ENCODE data around the gene BRINP3. TPM values are rescaled to one million over a fixed set of nuclear protein-coding genes. Genes with fewer than 3 reads are reported as not detected.

The BRINP3 gene
- total RNA-seq, 1 experiment from 2014 or later: 0.25 TPM

DNA sequence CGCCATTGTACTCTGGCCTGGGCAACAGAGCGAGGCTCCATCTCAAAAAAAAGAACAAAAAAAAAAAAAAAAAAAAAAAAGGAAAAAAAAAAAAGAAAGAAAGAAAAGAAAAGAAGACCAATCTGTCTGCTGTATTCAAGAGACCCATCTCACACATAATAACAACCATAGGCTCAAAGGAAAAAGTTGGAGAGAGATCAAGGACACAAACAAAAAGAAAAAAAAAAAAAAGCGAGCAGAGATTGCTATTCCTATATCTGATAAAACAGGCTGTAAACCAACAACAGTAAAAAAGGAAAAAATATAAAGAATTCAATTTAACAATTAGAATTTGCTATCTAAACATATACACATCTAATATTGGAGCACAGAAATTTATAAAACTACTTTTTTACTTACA, 150.4 kb downstream of the BRINP3 start:
- DNase-seq (ENCODE audit: extremely low read depth, low read depth): no peak

DNA sequence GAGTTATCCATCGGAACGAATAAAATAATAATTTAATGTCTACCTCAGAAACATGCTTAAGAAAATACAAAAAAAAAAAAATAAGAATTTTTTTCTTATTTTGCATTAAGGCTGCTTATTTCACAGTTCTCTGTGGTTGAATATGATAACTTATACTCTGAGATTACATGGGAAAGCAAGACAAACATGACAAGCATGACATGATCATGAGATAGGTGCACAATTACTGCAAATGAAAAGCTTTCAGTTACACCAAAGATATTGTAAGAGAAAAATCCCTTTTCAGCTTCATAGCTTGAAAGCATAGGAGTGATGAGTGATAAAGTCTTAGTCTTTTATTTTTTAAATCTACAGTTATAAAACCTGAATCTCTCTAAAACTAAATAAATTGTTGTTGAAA, 154.1 kb downstream of the BRINP3 start:
- no peak for DNase-seq (ENCODE audit: extremely low read depth, low read depth)

DNA sequence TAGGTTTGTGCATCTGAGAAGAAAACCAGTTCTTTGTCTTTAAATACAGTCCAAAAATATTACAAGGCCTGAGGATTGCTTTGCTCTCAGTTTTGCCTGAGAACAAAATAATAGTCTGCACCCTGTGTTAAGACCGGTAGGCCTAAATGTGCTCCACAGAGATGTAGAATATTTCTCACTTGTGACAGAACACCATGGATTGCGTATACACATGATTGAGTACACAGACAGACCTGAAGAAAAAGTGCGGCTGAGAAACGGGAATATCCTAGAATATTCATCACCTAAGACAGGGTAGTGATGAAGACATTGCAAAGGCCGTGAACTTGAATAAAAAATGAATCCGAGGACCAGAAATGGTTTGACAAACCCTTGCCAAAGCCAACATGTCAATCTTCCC, 155.4 kb downstream of the BRINP3 start:
- DNase-seq (ENCODE audit: extremely low read depth, low read depth): no peak

DNA sequence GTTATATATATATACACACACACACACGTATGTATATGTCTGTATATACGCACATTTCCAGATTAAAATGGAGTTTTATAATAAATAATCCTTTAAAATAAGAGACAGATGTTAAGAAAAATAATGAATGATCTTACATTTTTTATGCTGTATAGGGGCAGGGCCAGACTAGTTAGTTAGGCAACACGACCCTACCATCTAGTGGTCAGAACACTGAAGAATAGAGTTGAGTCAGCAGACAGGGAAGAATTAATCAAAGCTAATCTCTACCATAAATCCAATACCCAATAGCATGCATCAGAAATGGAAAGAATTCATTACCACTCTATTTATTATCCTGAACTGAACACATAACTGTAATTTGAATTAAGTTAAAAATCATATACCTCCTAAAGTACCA, 156.7 kb downstream of the BRINP3 start:
- DNase-seq (ENCODE audit: extremely low read depth, low read depth): peak; percentile 56

DNA sequence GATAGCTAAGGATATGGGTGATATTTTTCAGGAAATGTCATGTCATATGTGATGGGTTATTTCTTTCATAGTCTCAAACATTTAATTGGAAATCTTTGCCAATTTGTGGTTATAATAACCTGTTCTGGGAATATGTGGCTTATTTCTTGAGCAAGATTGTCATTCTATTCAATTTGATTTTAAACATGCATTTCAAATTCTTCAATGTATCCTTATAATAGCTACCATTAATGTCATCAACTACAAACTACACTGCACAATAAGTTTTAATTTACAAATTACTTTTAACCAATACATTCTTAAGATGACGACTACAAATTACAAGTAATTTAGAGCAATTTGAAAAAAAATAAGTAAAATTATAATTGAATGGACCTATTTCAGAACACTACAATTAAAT, 164.9 kb downstream of the BRINP3 start:
- no peak for DNase-seq (ENCODE audit: extremely low read depth, low read depth)

DNA sequence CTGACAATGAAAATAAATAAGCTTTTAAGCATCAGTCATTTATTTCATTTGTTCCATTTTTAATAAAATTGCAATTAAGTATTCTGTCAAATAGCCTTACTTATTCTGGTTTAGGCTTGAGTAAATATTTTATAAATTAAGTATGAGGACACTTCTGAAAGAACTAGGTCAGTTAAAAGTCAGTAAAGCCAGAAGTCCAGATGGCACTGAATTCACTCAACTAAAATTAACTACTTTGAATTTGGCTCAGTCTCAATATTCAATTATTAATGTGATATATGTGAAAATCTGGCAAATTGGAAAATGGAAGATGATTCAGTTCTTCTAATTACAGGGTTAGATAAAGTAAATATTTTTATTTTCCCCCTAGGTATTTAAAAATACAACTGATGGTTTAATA, 174.2 kb downstream of the BRINP3 start:
- DNase-seq (ENCODE audit: extremely low read depth, low read depth): no peak

DNA sequence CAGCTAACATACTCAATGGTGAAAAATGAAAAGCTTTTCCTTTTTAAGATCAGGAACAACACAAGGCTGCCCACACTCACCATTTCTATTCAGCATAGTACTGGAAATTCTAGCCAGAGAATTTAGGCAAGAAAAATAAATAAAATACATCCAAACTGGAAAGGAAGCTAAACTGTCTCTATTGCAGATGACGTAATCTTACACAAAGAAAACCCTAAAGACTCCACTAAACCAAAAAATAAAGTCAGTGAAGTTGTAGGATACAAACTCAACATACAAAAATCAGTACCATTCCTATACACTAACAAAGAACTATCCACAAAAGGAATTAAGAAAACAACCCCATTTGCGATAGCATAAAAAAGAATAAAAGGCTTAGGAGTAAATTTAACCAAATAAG, 181.2 kb downstream of the BRINP3 start:
- no peak for DNase-seq (ENCODE audit: extremely low read depth, low read depth)

DNA sequence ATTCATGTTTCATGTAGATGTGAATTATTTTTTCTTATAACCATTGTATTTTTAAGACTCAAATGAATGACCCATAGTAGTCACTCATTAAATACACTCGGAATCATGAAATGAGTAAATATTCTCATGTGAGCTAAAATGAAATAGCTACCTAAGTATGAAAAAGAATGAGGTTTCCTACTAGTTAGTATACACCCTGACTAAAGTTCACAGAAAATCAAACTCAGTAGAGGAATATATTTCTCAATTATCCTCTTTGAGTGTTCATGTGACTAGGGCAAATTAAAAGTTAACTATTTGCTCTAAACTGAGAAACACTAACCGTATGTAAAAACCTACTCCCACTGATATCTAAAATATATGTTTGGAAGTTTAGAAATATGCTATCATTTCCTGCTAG, 187.8 kb downstream of the BRINP3 start:
- no peak for DNase-seq (ENCODE audit: extremely low read depth, low read depth)

DNA sequence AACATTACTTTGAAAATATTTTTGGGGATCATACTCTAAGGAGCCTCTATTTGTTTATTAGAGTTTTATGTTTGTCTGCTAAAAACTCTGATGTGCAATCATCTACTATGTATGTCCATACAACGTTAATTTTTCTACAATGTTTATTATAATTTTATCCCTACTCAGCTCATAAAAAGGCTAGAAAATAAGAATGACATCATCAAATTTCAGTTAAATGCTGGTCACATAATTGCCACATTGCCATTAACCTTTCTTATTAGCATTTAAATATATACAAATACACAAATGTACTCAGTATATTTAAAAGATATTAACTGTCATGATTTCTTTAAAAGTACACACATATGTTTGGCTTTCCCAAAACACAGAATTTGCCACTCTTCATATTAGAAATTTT, 191.6 kb downstream of the BRINP3 start:
- no peak for DNase-seq (ENCODE audit: extremely low read depth, low read depth)

DNA sequence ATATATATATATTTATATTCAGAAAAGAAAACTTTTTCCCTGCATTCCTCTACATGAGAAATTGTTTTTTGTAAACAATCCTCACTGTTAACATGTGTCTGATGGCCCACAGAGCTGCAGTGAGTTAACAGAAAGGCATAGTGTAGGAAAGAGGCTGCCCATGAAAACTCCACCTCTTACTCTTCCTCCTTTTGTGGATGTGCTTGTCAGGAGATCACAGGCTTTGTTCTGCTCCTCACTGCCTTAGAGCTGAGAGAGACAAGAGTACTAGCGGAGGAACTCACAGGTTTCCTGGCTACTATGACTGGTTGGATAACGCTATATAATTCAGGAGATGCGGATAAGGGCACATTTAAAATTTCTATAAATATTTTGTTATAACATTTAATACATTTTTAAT, 200.6 kb downstream of the BRINP3 start:
- no peak for DNase-seq (ENCODE audit: extremely low read depth, low read depth)

DNA sequence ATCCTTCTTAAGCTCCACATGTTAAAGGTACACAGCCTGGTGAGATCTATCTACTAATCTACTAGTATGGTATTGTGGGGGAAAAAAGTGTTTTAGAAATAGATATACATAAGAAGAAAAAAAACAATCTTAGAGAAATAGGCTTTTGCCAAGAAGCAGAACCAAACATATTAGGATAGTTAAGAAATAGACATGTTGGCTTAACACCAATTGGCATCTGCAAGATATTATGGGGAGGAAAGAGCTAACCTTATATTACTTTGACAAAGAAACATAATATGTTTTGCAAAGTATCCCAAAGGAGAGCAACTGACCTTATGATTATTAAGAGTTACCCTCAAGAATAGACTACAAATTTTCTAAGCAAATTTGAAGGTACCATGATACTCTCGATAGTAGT, 202.9 kb downstream of the BRINP3 start:
- no peak for DNase-seq (ENCODE audit: extremely low read depth, low read depth)

DNA sequence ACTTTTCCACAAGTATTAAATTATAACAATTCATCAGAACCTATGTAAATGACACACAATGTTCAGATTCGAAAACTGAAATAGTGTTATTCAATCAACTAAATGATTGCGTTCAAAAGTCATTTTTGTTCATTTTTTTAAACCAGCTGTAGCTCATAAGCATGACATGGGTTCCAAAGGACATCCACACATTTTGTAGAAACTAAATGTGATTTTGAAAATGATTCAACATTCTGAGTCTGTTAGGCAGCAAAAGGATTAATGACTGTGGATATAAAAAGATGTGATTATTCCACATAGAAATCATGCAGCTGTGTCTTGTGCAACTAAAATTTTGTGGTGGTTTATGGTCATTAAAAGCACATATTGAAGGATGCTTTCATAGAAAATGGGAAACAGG, 204.5 kb downstream of the BRINP3 start:
- no peak for DNase-seq (ENCODE audit: extremely low read depth, low read depth)

DNA sequence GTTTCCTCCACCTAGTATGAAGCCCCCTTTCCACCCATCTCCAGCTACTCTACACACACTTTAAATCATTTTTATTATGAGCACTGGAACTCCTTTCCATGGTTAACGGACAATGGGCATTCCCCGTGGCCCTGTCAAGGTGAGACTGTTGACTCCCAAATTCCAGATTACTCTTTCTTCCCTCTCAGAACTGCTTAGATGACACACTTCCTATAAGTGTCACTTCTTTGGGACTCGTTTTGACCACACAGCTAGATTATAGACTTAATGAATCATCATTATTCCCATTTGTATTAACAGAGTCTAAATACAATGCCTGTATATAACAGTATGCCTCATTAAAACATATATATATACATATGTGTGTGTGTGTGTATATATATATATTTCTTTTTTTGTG, 215.1 kb downstream of the BRINP3 start:
- no peak for DNase-seq (ENCODE audit: extremely low read depth, low read depth)

DNA sequence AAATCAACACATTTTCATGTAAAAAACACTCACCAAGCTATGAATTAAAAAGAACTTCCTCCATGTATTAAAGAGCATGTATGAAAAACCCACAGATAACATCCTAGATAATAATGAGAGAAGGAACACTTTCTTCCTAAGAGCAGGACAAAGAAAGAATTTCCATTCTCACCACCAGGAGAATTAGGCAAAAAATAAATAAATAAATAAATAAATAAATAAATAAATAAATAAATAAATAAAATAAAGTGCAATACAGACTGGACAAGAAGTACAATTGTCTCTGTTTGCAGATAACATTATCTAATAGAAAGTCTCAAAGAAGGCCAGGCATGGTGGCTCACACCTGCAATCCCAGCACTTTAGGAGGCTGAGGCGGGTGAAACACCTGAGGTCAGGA, 218.2 kb downstream of the BRINP3 start:
- no peak for DNase-seq (ENCODE audit: extremely low read depth, low read depth)

DNA sequence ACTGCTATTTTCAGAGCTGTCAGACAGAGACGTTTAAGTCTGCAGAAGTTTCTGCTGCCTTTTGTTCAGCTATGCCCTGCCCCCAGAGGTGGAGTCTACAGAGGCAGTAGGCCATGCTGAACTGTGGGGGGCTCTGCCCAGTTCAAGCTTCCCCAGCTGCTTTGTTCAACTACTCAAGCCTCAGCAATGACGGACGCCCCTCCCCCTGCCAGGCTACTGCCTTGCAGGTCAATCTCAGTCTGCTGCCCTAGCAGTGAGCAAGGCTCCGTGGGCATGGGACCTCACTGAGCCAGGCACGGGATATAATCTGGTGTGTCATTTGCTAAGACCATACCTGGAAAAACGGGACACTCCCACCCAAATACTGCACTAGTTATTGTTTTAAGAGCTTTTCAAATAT, 219.7 kb downstream of the BRINP3 start:
- no peak for DNase-seq (ENCODE audit: extremely low read depth, low read depth)

DNA sequence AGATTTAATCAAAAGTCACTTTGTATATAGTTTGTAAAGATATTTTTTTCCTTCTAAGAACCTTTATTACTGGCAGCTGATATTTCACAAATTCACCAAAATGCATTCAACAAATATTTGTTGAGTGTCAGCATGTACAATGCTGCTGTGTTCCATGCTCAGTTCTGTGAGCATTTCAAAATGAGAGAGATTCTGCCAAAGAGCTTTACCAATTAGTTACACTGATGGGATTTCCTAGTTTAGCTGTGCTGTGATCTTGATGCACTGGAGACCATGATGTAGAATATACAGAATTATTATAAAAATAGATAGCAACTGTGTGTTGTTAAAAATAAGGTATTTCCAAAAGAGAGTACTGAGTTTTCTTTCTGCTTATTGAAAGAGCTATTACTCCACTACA, 225.6 kb downstream of the BRINP3 start:
- no peak for DNase-seq (ENCODE audit: extremely low read depth, low read depth)

DNA sequence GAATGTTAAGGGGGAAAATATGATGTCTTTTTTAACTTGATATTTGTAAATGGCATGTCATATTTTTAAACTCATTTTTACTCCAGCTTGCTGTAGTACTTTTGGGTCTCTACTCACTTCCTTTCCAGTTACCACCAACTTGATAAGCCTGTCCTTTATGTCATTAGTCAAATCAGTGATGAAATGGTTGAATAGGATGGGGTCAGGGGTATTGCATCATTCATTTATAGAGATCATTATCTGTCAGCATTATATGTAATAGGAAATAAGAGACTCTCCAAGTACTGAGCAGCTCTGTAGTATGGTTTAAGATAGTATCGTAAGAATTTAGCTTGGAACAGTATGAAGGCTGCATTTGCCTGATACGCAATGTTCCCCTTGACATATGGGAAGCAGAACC, 227.3 kb downstream of the BRINP3 start:
- no peak for DNase-seq (ENCODE audit: extremely low read depth, low read depth)

DNA sequence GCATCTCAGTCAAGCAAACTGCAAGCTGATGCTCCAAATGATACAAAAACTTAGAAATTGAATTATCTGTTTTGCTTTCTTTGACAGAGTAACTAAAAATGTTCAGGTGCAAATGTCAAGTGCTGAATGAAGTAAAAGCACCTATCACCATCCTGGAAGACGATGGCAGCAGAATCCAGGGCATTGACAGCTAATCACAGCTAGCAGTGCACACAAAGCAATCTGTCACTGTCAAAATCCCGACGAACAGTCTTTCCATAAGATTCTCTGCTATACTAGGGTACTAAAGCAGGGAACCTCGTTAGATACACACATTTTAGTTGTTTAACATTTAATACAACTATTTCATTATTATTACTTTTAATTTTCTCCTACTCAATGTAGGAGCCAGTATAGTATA, 233.3 kb downstream of the BRINP3 start:
- no peak for DNase-seq (ENCODE audit: extremely low read depth, low read depth)

DNA sequence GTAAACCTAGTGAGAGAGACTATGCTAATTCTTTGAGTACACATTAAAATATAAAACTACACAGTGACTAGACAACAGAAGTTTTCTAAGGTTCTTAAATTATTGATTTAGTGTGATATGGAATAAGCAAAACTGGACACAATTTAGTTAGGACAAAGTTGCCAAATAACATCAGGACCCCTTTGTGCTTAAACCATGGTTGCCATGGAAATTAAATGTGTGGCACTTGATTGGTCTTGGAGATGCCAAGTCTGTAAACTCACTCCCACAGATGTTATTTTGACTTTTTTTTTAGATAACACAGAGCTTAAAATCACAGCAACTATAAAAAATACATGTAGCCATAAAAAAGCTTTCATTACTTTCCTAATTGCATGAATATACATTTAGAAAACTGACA, 234.6 kb downstream of the BRINP3 start:
- DNase-seq (ENCODE audit: extremely low read depth, low read depth): no peak

DNA sequence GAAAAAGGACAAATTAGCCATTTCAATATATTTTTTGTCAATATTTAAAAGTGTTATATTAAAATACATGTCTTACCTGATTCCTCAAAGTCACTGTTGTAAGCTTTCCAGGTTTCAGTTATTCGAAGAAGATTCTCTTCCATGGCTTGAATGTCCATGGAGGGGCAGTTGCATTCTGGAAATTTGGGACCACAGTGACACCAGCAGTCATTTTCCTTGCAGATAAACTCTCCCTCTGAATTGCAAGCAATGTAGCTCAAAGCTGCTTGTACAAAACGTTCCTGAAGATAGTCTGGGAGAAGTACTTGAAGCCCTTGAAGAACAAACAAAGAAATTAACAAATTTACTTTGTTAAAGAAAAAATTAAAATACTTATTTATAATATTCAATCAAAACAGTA, 251.7 kb downstream of the BRINP3 start:
- no peak for DNase-seq (ENCODE audit: extremely low read depth, low read depth)

DNA sequence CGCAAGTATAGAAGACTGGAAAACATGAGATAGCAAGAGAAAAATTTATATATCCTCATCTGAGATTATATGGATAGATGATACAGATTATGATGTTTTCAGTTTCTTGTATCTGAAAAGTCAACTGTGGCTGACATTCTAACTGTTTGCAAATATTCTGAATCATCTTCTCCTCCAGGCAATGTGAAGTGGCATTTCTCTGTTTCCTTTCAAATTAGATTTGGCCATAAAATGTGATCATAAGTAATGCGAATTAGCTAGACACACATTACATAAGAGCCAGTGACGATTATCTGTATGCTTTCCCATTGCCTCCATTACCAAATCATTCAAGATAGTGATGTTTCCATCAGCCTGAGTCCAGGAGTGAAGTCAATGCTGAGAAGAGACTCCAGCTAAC, 265.2 kb downstream of the BRINP3 start:
- DNase-seq (ENCODE audit: extremely low read depth, low read depth): no peak

DNA sequence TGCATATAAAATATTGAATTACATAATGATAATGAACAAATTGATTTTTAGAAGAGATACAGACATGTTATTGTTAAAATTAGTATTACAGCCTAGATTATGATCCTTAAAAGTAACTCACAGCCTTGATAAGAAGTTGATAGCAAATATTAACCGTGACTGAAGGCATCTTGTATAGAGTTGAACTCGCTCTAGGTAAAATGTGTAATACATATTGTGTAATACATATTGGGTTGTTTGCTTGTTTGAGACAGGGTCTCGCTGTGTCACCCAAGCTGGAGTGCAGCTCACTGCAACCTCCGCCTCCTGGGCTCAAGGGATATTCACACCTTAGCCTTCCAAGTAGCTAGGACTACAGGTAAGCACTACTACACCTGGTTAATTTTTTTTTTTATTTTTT, 269.9 kb downstream of the BRINP3 start:
- DNase-seq (ENCODE audit: extremely low read depth, low read depth): no peak

DNA sequence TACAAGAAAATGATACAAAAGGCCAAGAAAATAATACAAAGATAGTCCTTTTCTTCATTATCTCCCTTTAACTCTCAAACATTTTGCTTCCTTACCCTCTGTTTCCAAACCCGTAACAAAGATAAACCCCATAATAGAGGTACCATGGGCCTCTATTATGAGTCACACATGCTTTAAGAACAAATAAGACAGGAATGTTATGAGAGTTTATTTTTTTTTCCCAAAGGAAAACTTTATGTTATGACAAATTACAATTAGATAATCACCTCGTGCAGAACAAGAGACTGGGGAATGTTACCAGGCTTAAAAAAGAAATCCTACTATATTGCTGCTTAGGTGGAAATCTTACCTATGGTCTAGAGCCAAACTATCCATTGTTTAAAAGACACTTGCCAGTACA, 272.0 kb downstream of the BRINP3 start:
- DNase-seq (ENCODE audit: extremely low read depth, low read depth): no peak

DNA sequence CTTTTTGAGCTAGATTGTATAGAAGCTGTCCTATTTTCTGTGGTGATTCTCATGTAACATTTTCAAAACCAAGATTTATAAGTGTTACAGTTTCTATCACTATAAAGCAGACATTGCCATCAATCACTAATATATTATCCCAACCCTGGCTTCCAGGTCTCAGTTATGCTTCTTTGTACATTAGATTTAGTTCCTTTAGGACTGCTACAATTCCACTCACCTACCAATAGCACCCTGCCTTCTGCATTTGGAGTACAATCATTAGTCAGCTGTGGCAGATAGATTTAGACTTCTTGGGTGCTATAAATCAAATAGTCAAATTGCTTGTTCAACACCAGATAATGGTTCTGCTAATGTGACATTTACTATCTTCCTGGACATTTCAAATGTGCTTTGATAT, 281.6 kb downstream of the BRINP3 start:
- no peak for DNase-seq (ENCODE audit: extremely low read depth, low read depth)
